Panc1 (cell line): ENCODE data around the gene RELT.

Experiments used
- POLR2AphosphoS5 ChIP-seq: IDR thresholded peaks from 2 replicates; pipeline ENCODE4 v1.6.1; 2012; ENCODE audit warnings: mild to moderate bottlenecking, low read depth, low read length, moderate library complexity
- TCF7L2 ChIP-seq: IDR thresholded peaks from 2 replicates; pipeline ENCODE4 v1.6.1; 2011; ENCODE audit warnings: mild to moderate bottlenecking, low read depth, low read length, inconsistent platforms
- TF ChIP-seq, protein P1 (sequence below): fragments of 450-650 bp; IDR thresholded peaks from 2 replicates; pipeline ENCODE4 v1.5.1; 2017; ENCODE audit warnings: mild to moderate bottlenecking
- TF ChIP-seq, protein P2 (sequence below), 2 experiments: IDR thresholded peaks; 2 replicates each; pipeline ENCODE4 v1.6.1; 2011 to 2012; ENCODE audit warnings: low read depth in 2 of 2, control low read depth in 1 of 2, low read length in 1 of 2, mild to moderate bottlenecking in 1 of 2, moderate library complexity in 1 of 2; ENCODE audit not compliant: insufficient read depth in 1 of 2

GRCh38 chr11:73359341-73359740 is 16.9 kb upstream of the RELT start:
- TF ChIP-seq, protein P1, sequence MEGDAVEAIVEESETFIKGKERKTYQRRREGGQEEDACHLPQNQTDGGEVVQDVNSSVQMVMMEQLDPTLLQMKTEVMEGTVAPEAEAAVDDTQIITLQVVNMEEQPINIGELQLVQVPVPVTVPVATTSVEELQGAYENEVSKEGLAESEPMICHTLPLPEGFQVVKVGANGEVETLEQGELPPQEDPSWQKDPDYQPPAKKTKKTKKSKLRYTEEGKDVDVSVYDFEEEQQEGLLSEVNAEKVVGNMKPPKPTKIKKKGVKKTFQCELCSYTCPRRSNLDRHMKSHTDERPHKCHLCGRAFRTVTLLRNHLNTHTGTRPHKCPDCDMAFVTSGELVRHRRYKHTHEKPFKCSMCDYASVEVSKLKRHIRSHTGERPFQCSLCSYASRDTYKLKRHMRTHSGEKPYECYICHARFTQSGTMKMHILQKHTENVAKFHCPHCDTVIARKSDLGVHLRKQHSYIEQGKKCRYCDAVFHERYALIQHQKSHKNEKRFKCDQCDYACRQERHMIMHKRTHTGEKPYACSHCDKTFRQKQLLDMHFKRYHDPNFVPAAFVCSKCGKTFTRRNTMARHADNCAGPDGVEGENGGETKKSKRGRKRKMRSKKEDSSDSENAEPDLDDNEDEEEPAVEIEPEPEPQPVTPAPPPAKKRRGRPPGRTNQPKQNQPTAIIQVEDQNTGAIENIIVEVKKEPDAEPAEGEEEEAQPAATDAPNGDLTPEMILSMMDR, result no peak
- no peak for TF ChIP-seq POLR2AphosphoS5
- TF ChIP-seq, protein P2, sequence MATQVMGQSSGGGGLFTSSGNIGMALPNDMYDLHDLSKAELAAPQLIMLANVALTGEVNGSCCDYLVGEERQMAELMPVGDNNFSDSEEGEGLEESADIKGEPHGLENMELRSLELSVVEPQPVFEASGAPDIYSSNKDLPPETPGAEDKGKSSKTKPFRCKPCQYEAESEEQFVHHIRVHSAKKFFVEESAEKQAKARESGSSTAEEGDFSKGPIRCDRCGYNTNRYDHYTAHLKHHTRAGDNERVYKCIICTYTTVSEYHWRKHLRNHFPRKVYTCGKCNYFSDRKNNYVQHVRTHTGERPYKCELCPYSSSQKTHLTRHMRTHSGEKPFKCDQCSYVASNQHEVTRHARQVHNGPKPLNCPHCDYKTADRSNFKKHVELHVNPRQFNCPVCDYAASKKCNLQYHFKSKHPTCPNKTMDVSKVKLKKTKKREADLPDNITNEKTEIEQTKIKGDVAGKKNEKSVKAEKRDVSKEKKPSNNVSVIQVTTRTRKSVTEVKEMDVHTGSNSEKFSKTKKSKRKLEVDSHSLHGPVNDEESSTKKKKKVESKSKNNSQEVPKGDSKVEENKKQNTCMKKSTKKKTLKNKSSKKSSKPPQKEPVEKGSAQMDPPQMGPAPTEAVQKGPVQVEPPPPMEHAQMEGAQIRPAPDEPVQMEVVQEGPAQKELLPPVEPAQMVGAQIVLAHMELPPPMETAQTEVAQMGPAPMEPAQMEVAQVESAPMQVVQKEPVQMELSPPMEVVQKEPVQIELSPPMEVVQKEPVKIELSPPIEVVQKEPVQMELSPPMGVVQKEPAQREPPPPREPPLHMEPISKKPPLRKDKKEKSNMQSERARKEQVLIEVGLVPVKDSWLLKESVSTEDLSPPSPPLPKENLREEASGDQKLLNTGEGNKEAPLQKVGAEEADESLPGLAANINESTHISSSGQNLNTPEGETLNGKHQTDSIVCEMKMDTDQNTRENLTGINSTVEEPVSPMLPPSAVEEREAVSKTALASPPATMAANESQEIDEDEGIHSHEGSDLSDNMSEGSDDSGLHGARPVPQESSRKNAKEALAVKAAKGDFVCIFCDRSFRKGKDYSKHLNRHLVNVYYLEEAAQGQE (IDR thresholded peaks at IDR 0.05; ENCODE audit: insufficient read depth in 1 of 2, low read depth in 2 of 2, low read length in 1 of 2), result no peak
- no peak for TF ChIP-seq TCF7L2
